Measurements from ENCODE around the gene PHF19.

GRCh38 chr9:120914953-120915352 lies 38.0 kb upstream of the PHF19 start:
- TF ChIP-seq ZNF274 (IDR thresholded peaks at IDR 0.05; ENCODE audit: low read depth, low read length) (no peak), YY1 (IDR thresholded peaks at IDR 0.05; ENCODE audit: insufficient read depth, insufficient read length) (no peak), SUZ12 (IDR thresholded peaks at IDR 0.05; ENCODE audit: extremely low read depth, insufficient read depth, insufficient read length) (no peak)
